A204.1 (cell line): ENCODE results near the gene ZC3H12D.

Experiments
- FAIRE-seq: peaks from 2 replicates; lab custom pipeline; 2012; peaks lifted over from hg19 to GRCh38; lab: Jason Lieb, UNC

The ZC3H12D gene

GRCh38 chr6:149409617-149410016 lies 75.2 kb downstream of the ZC3H12D start:
- FAIRE-seq: no peak

DNA sequence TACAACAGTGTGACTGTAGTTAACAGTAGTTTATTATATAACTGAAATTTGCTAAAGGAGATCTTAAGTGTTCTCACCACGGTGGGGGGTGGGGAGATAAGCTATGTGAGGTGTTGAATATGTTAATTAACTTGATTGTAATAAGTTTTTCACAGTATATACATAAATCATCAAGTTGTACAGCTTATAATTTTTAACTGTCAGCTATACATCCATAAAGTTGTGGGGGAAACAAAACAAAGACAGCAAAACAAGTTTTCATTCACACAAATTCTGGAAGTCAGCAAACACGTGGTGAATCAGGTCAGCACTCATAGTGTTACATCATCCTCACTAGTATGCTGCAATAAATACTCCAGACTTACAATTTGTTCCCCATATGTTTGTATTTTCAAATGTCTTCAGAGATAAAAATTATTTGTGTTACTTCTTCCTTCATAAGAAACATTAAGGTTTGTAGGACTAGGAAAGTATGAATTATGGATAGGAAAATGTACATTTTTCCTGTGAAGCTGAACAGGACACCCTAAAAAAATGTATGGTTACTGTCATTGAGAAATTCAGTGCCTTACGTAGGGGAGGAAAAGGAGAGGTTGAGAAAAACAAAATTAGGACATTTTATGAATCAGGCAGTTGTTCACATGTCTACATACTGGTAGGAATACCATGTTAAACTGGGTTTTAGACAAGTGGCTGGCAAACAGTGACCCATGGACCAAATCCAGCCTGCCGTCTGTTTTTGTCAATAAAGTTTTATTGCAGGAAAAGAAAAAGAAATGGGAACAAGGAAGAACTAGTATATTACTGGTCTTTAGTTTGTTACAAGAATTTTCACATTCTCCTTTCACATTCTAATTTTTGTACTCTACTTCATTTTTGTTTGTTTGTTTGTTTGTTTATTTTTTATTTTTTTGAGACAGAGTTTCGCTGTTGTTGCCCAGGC lies 78.7 kb downstream of the ZC3H12D start:
- FAIRE-seq: no peak

- no peak for FAIRE-seq
Measured at GRCh38 chr6:149403534-149403933, 81.3 kb downstream of the ZC3H12D start.

DNA sequence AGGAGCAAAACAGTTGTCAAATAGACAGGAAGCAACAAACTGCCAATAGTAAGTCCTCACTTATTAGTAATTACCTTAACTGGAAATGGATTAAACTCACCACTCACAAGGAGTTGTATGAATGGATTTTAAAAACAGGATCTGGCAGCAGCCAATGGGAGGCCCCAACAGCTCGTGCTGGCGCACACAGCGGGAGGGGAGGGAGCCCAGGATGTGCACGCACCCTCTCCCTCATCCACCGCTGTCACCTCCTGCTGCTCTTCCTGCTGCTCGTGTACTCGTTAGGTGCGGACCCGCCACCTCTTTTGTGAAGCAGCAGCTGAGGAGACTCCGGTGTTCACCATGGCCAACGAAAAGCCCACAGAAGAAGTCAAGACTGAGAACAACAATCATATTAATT lies 84.8 kb downstream of the ZC3H12D start, which contains the start of gene SUMO4:
TSS of gene SUMO4 (plus strand) at position 213 of the 400 bp plus-strand sequence. CDS start at position 343, 130 bp downstream.
- FAIRE-seq: no peak

GRCh38 chr6:149397384-149397783 lies 87.4 kb downstream of the ZC3H12D start:
- FAIRE-seq: no peak
